HG02973 (cell line): ENCODE data around the gene BMP8A.
"Not testable (repeated sequence)": the region's sequence is repeated elsewhere in the genome, so short reads cannot be mapped to it uniquely, and the experiment has no call there.

Experiments
- ATAC-seq: cut with Tn5 transposase; IDR thresholded peaks from one replicate; pipeline ENCODE4 v1.9.1; 2021; ENCODE audit warnings: moderate library complexity; ENCODE audit not compliant: unreplicated experiment

BMP8A gene

DNA sequence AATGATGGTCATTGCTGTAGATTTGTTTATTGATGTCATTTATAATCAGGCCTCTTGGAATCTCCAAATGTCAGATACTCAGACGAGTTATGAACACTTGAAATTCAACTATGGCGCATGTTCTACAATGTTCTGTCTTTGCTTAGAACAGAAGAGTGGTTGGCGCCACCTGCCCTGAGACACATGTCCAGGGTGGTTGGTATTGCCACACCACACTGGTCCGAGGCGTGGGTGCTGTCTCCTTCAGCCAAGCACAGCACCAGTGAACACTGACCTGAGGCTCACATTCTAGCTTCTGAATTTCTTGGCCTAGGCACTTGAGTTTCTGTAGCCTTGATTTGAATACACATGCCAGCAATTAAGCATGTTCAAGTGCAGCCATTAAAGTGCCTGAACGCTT is 10.1 kb upstream of the BMP8A start:
- no peak for ATAC-seq

GRCh38 chr1:39483276-39483675 is 8.2 kb upstream of the BMP8A start:
- ATAC-seq, result no peak

GRCh38 chr1:39484564-39484963 is 6.9 kb upstream of the BMP8A start:
- ATAC-seq, result no peak

DNA sequence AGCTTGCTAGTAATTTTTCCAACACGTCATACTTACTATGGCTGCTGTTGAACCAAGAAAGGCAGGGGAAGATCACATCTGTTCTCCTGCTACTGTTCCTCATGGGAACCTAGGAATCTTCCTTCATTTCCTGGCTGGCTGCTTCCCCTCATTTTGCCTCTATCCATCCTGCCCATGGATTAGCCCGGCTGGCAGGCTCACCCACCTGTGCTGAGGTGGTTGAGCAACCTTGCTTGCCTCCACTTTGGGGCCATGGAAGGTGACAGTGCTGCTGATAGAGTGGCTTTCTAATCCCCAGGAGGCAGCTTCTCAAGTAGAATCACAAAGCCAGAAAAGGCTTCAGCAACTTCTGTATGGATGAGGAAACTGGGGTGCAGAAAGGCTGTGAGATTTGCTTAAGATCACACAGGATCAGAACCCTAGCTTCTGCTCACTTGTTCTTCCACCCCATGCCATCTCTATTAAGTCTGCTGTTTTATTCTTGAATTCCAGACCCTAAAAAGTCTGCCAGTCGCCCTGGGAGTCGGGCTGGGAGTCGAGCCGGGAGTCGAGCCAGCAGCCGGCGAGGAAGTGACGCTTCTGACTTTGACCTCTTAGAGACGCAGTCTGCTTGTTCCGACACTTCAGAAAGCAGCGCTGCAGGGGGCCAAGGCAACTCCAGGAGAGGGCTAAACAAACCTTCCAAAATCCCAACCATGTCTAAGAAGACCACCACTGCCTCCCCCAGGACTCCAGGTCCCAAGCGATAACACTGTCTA is 6.2 kb upstream of the BMP8A start:
- no peak for ATAC-seq

DNA sequence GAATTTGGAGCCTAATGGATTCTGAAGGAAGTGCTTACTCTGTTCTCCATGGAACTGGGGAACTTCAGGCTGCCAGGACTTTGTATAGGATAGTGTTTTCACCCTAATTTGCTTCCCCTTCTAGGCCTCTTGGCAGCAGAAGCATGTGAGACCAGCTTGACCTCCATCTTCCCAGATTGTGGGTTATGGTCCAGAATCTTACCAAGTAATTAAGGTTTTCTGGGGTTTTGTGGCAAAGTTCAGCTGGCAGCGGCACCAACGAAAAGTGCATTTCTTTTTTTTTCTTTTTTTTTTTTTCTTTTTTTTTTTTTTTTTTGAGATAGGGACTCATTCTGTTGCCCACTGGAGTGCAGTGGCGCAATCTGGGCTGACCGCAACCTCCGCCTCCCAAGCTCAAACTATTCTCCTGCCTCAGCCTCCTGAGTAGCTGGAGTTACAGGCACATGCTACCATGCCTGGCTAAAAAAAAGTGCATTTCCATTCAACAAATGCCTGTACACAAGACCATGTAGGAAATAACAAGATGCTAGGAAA is 3.4 kb upstream of the BMP8A start:
- no peak for ATAC-seq

DNA sequence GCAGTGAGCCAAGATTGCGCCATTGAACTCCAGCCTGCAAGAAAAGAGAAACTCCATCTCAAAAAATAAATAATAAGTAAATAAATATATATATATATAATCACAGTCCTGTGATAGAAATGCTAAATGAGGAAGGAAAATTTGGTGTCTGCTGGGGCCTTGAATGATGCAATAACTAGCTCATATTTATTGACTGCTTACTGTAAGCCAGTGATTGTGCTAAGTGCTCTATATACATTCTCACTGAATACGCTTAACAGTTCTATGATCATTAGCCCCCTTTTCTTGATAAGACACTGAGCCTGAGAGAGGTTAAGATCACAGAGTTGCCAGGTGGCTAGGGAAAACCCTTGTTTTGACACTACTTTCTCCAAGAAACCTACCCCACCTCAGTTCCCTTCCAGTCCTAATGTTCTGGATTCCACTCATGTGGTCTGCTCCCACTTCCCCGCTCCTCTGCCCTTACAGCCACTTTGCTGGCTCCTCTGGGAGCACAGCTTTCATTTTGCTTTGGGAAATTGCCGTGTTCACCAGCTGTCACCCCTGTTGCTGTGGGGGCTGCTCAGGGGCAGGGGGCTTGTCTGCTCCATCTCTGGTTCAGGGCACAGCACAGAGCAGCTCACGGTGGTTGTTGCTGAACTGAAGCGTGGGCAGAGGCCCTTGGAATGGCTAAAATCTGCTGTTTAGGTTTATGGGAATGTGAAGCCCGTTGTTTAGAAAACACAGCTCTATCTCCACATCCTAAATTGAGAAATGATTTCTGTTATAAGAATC is 2.5 kb upstream of the BMP8A start:
- no peak for ATAC-seq

DNA sequence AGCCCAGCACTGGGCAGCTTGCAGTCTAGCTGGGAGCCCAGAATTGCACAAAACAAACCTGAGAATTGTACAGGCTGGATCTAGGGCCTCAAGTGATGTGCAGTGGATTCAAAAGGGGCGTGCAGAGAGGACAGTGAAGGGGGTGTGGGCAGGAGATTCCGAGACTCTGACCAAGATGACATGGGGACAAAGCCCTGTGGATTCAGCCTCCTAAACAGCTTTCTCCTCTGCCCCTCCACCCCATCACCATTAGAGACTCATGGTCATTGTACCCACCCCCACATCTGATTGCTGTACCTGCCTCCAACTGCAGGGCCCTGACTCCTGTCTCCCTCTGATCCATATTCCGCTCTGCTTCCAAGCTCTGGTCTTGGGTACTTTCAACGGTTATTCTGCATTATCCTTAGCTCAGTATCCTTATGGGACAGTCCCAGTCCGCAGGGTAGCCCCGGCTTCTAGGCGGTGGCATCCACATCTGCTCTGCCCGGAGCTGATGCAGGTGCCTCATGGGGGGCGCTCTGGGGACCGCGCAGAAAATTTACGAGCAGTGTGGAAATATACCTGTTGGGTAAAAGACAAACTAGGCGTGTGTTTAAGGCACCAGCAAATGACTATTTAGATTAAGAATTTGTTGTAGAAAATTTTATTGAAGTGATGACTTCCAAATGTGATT is 1.7 kb upstream of the BMP8A start:
- no peak for ATAC-seq

GRCh38 chr1:39490596-39491145 is 765 bp upstream of the BMP8A start:
- peak; percentile 20 for ATAC-seq

- ATAC-seq, result not testable (repeated sequence)
Measured at GRCh38 chr1:39492118-39493042, 944 bp downstream of the BMP8A start.

DNA sequence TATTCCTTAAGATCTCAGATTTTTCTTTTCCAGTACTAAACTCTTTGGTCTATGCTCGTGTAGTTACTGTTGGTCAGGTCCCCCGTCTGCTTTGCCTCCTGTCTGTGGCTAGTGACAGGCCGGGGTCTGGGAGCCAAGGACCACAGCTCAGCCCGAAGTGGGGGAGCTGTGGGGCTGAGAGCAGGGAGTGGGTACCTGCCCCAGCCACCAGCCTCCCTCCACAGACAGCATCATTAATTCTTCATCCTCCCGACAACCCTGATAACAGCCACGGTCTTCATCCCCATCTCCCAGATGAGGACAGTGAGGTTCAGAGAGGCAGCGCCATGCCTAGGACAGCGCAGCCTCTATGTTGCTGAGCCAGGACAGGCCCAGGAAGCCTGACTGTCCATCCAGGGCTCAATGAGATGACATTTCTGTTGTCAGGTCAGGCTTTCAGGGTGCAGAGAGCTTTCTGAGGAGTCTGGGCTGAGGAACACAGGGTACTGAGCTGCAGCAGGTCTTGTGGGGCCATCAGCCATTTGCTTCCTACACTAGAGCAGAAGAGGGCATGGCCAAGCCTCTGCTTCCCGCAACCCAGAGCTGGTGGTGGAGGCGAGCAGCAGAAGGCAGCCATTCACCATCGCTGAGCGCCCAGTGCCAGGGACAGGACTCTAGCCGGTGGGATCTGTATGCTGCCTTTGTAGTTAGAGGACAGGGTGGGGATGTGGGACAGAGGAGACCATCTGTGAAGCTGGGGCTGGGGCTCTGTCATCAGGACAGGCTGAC is 1.8 kb downstream of the BMP8A start:
- not testable (repeated sequence) for ATAC-seq

- ATAC-seq, result no peak
Measured at GRCh38 chr1:39494671-39495410, 3.4 kb downstream of the BMP8A start.

GRCh38 chr1:39496520-39496919 is 5.1 kb downstream of the BMP8A start:
- ATAC-seq, result not testable (repeated sequence)

GRCh38 chr1:39497585-39497984 is 6.1 kb downstream of the BMP8A start:
- no peak for ATAC-seq

DNA sequence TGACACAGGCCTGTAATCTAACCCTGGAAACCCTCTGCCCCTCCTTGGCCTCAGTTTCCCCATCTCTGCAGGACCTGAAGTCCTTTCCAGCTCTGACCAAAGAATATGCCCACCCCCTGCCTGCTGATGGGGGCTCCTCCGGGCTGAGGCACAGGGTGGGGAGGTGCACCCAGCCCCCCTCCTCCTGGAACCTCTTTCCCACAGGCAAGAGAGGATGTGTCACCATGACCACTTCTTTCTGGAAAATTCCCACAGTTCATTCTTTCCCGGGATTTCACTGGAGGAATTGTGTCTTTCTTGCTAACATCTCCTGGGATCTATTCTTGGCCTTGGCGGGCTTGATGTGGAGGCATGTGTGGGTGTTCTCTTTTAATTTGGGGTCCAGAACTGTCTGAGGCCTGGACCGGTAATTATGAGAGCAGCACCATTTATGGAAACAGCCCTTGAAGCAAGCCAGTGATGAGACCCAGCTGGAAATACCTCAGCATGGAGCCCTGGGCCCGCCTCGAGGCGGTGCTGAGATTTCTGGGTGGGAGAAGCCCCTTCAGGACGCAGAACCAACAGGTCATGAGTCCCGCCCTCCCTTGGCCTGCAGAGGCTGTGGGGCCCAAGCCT is 6.8 kb downstream of the BMP8A start:
- ATAC-seq, result not testable (repeated sequence)

DNA sequence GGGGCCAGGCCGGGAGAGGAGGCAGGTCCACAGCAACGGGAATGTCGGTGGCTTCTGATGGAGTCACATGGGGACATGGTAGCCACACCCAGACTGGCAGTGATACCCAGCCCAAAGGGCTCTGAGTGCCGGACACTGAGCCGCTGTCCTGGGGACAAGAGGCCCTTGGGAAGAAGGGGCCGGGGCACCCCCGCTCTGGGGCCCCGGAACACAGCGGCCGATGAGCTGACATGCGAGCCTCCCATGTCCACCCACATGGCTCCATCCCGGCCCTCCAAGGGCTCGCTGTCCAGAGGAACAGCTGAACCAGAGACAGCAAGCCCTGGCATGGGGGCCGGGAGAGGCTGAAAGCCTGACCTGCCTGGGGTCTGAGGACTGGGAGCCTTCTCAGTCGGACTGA is 7.4 kb downstream of the BMP8A start:
- not testable (repeated sequence) for ATAC-seq

- ATAC-seq, result no peak
Measured at GRCh38 chr1:39499668-39500067, 8.2 kb downstream of the BMP8A start.

DNA sequence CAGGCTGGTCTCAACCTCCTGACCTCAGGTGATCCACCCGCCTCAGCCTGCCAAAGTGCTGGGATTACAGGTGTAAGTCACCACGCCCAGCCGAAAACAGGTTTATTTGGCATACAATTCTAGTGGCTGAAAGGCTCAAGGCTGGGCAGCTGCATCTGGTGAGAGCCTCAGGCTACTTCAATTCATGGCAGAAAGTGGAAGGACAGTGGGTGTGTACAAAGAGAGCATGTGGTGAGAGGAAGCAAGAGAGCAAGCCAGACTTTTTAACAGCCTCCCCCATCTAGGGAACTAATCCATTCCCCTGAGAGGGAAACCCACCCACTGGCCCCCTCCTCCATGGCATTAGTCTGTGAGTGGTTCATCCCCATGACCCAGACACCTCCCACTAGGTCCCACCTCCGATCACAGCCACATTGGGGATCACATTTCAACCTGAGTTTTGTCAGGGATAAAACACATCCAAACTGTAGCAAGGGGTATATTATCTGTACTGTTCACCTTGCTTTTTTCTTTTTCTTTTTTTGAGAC is 9.5 kb downstream of the BMP8A start:
- no peak for ATAC-seq

DNA sequence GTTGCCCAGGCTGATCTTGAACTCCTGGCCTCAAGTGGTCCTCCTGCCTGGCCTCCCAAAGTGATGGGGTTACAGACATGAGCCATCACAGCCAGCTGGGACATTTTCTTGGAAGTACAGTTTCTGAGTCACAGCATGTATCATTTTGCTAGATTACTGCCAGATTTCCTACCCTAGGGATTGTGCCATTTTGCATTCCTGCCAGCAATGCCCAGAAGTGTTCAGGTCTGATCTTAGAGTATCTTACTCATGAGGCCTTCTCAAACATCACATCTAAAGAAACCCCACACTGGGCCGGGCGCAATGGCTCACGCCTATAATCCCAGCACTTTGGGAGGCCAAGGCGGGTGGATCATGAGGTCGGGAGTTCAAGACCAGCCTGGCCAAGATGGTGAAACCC is 10.2 kb downstream of the BMP8A start:
- ATAC-seq, result no peak
